ENCODE results near the gene PKDCC.

PKDCC gene

GRCh38 chr2:42098571-42099437 is 51.0 kb downstream of the PKDCC start:
- Histone ChIP-seq H3K79me1 (ENCODE audit: low read length) (peaks cover 33% of the 10 kb centered on the region), H3K27ac (ENCODE audit: low read depth, low read length) (no peak overlapping the region)
- no CpG with 5 or more reads among the region's 9 CpGs for WGBS (ENCODE audit: extremely low coverage, insufficient coverage, insufficient read length)

GRCh38 chr2:42099438-42100173 is 51.8 kb downstream of the PKDCC start:
- Histone ChIP-seq H3K4me1 (ENCODE audit: control insufficient read depth in 1 of 2, insufficient read depth in 2 of 2, low read length in 2 of 2) (peaks cover 28 to 30% of the 10 kb centered on the region in 2 experiments), H3K27me3 (ENCODE audit: insufficient read depth, low read length) (no peaks in the 10 kb centered on the region), H3K79me2 (ENCODE audit: control insufficient read depth, insufficient read depth, low read length, poor library complexity) (peaks cover 8% of the 10 kb centered on the region), H3K23ac (ENCODE audit: low read length) (no peak overlapping the region), H3K36me3 (ENCODE audit: control insufficient read depth in 1 of 2, insufficient read depth in 2 of 2, low read length in 2 of 2) (no peaks in the 10 kb centered on the region), H2BK5ac (ENCODE audit: low read depth, low read length, poor library complexity) (no peak overlapping the region), H3K18ac (ENCODE audit: low read length) (no peak overlapping the region), H4K12ac (ENCODE audit: low read depth, low read length) (no peak overlapping the region), H3K14ac (ENCODE audit: low read length) (no peak overlapping the region), H3K9me3 (ENCODE audit: insufficient read depth, low read depth, low read length) (no peaks in the 10 kb centered on the region), H3K9ac (ENCODE audit: low read length) (no peak overlapping the region), H2AK5ac (ENCODE audit: low read length) (no peak overlapping the region), H3K4me3 (ENCODE audit: low read depth, low read length) (no peak overlapping the region), H2BK12ac (ENCODE audit: low read length) (peak overlapping the region; percentile 4), H3K4ac (ENCODE audit: low read depth, low read length) (no peak overlapping the region), H3K27ac (ENCODE audit: low read depth, low read length) (no peak overlapping the region), H2AFZ (ENCODE audit: insufficient read depth, low read length, poor library complexity) (no peak overlapping the region), H4K8ac (ENCODE audit: low read depth, low read length) (no peak overlapping the region), H2BK120ac (ENCODE audit: insufficient read depth, low read length, poor library complexity) (no peak overlapping the region), H4K91ac (ENCODE audit: low read depth, low read length) (no peak overlapping the region), H3K4me2 (ENCODE audit: low read length) (no peak overlapping the region), H3K79me1 (ENCODE audit: low read length) (peaks cover 41% of the 10 kb centered on the region)
- no peak for DNase-seq
- no CpG with 5 or more reads among the region's 6 CpGs for WGBS (ENCODE audit: extremely low coverage, insufficient coverage, insufficient read length)

More at GRCh38 chr2:42098571-42099437, 51.0 kb downstream of the PKDCC start:
- H4K91ac ChIP-seq (ENCODE audit: low read depth, low read length), result peak overlapping the region; percentile 56
- H2BK120ac ChIP-seq (ENCODE audit: insufficient read depth, low read length, poor library complexity), result peak overlapping the region; percentile 70
- H2AFZ ChIP-seq (ENCODE audit: insufficient read depth, low read length, poor library complexity), result peak overlapping the region; percentile 12
- H2AK5ac ChIP-seq (ENCODE audit: low read length), result peak overlapping the region; percentile 50
- H3K79me2 ChIP-seq (ENCODE audit: control insufficient read depth, insufficient read depth, low read length, poor library complexity), result peaks cover 8% of the 10 kb centered on the region
- H4K12ac ChIP-seq (ENCODE audit: low read depth, low read length), result no peak overlapping the region
- peak overlapping the region; percentile 82 for H2BK12ac ChIP-seq (ENCODE audit: low read length)
- no peaks in the 10 kb centered on the region for H3K36me3 ChIP-seq (ENCODE audit: control insufficient read depth in 1 of 2, insufficient read depth in 2 of 2, low read length in 2 of 2)
- H3K4ac ChIP-seq (ENCODE audit: low read depth, low read length), result no peak overlapping the region
- no peak overlapping the region for H3K9ac ChIP-seq (ENCODE audit: low read length)
- H3K4me3 ChIP-seq (ENCODE audit: low read depth, low read length), result no peak overlapping the region
- no peaks in the 10 kb centered on the region for H3K9me3 ChIP-seq (ENCODE audit: insufficient read depth, low read depth, low read length)
- peak overlapping the region; percentile 33 for H4K8ac ChIP-seq (ENCODE audit: low read depth, low read length)
- H3K27me3 ChIP-seq (ENCODE audit: insufficient read depth, low read length), result no peaks in the 10 kb centered on the region
- no peak overlapping the region for H3K23ac ChIP-seq (ENCODE audit: low read length)
- H2BK5ac ChIP-seq (ENCODE audit: low read depth, low read length, poor library complexity), result peak overlapping the region; percentile 3
- DNase-seq, result peak; percentile 32 to 48
- H3K18ac ChIP-seq (ENCODE audit: low read length), result peak overlapping the region; percentile 40
- H3K4me2 ChIP-seq (ENCODE audit: low read length), result no peak overlapping the region
- peaks cover 26 to 30% of the 10 kb centered on the region in 2 experiments for H3K4me1 ChIP-seq (ENCODE audit: control insufficient read depth in 1 of 2, insufficient read depth in 2 of 2, low read length in 2 of 2)
- H3K14ac ChIP-seq (ENCODE audit: low read length), result peak overlapping the region; percentile 33

- Histone ChIP-seq H2BK120ac (ENCODE audit: insufficient read depth, low read length, poor library complexity) (peak overlapping the region; percentile 97), H4K12ac (ENCODE audit: low read depth, low read length) (peak overlapping the region; percentile 86), H3K27ac (ENCODE audit: low read depth, low read length) (peak overlapping the region; percentile 49), H3K36me3 (ENCODE audit: control insufficient read depth in 1 of 2, insufficient read depth in 2 of 2, low read length in 2 of 2) (no peaks in the 10 kb centered on the region), H3K4me3 (ENCODE audit: low read depth, low read length) (no peak overlapping the region), H3K23ac (ENCODE audit: low read length) (no peak overlapping the region), H3K4me2 (ENCODE audit: low read length) (no peak overlapping the region), H3K79me1 (ENCODE audit: low read length) (peaks cover 44% of the 10 kb centered on the region), H3K27me3 (ENCODE audit: insufficient read depth, low read length) (no peaks in the 10 kb centered on the region), H4K91ac (ENCODE audit: low read depth, low read length) (peak overlapping the region; percentile 97), H2BK5ac (ENCODE audit: low read depth, low read length, poor library complexity) (peak overlapping the region; percentile 89), H3K9me3 (ENCODE audit: insufficient read depth, low read depth, low read length) (no peaks in the 10 kb centered on the region), H2AK5ac (ENCODE audit: low read length) (peak overlapping the region; percentile 96), H2AFZ (ENCODE audit: insufficient read depth, low read length, poor library complexity) (peak overlapping the region; percentile 67), H3K79me2 (ENCODE audit: control insufficient read depth, insufficient read depth, low read length, poor library complexity) (peaks cover 8% of the 10 kb centered on the region), H2BK12ac (ENCODE audit: low read length) (peak overlapping the region; percentile 92), H3K4me1 (ENCODE audit: control insufficient read depth in 1 of 2, insufficient read depth in 2 of 2, low read length in 2 of 2) (peaks cover 30 to 32% of the 10 kb centered on the region in 2 experiments), H3K4ac (ENCODE audit: low read depth, low read length) (peak overlapping the region; percentile 92), H3K18ac (ENCODE audit: low read length) (peak overlapping the region; percentile 80), H4K8ac (ENCODE audit: low read depth, low read length) (peak overlapping the region; percentile 32), H3K14ac (ENCODE audit: low read length) (peak overlapping the region; percentile 73), H3K9ac (ENCODE audit: low read length) (no peak overlapping the region)
- no CpG with 5 or more reads among the region's 20 CpGs for WGBS (ENCODE audit: extremely low coverage, insufficient coverage, insufficient read length)
- DNase-seq, result peak in 1 of 2 donors; percentile 36
Observed at GRCh38 chr2:42100683-42101205, 52.9 kb downstream of the PKDCC start.

All from trophoblast cell (in vitro differentiated cells and primary cell).